ENCODE results near the gene MTUS2.

DNA sequence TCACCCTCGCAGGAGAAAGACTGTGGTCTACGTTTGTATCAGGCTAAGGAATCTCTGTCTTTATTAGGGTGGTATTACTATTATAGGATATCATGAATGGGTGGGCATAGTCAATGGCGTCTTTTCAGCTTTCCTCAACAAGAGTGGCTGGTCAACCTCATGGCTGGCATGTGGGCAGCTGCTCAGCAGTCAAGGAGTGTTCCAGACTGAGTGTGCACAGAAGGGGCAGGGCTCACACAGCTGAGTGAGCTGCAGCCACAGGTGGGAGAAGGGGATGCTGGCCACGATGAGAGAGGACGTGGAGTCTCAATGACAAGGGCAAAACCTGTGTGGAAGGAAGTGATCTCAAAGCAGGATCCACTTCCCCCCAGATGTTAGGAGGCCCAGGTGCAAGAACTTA is 720.7 kb downstream of the MTUS2 start:
- TF ChIP-seq ATF2 (IDR thresholded peaks at IDR 0.05; ENCODE audit: low read length) (no peak), POLR2A (IDR thresholded peaks at IDR 0.05; ENCODE audit: control extremely low read depth in 1 of 2, low read depth in 2 of 2, low read length in 2 of 2) (no peak), EP300 (IDR thresholded peaks at IDR 0.05; ENCODE audit: borderline replicate concordance in 1 of 2, low read depth in 2 of 2, low read length in 2 of 2) (no peak), ZNF274 (IDR thresholded peaks at IDR 0.05; ENCODE audit: borderline replicate concordance, extremely low read depth, low read length) (no peak), CHD1 (IDR thresholded peaks at IDR 0.05; ENCODE audit: low read depth, low read length) (no peak), SP1 (IDR thresholded peaks at IDR 0.05; ENCODE audit: low read depth, low read length) (no peak), RFX5 (IDR thresholded peaks at IDR 0.05; ENCODE audit: borderline replicate concordance, low read depth, low read length) (no peak), RBBP5 (IDR thresholded peaks at IDR 0.05; ENCODE audit: borderline replicate concordance, low read depth, low read length) (no peak), SIX5 (IDR thresholded peaks at IDR 0.05; ENCODE audit: low read depth, low read length) (no peak)
- TF ChIP-seq, protein P1, sequence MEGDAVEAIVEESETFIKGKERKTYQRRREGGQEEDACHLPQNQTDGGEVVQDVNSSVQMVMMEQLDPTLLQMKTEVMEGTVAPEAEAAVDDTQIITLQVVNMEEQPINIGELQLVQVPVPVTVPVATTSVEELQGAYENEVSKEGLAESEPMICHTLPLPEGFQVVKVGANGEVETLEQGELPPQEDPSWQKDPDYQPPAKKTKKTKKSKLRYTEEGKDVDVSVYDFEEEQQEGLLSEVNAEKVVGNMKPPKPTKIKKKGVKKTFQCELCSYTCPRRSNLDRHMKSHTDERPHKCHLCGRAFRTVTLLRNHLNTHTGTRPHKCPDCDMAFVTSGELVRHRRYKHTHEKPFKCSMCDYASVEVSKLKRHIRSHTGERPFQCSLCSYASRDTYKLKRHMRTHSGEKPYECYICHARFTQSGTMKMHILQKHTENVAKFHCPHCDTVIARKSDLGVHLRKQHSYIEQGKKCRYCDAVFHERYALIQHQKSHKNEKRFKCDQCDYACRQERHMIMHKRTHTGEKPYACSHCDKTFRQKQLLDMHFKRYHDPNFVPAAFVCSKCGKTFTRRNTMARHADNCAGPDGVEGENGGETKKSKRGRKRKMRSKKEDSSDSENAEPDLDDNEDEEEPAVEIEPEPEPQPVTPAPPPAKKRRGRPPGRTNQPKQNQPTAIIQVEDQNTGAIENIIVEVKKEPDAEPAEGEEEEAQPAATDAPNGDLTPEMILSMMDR (IDR thresholded peaks at IDR 0.05; ENCODE audit: control extremely low read depth in 1 of 3, insufficient read depth in 1 of 3, low read depth in 1 of 3, low read length in 3 of 3) = no peak
